Stomach smooth muscle (tissue), 2 donors: Measurements from ENCODE around the gene ZNF200.
A peak's percentile ranks its signal among the peaks of the same experiment; 100 is the strongest.
"Not testable (repeated sequence)": the region's sequence is repeated elsewhere in the genome, so short reads cannot be mapped to it uniquely, and the experiment has no call there.

Experiments
- H3K27ac ChIP-seq: one replicate; pipeline ENCODE4 v1.7.0; 2013; ENCODE audit warnings: mild to moderate bottlenecking, low read length, inconsistent platforms
- H3K27me3 ChIP-seq, 2 donors: one replicate each; pipeline ENCODE4 v1.7.0; 2013; ENCODE audit warnings: low read length in 2 of 2; ENCODE audit not compliant: insufficient read depth in 2 of 2, control insufficient read depth in 1 of 2
- H3K36me3 ChIP-seq, 2 donors: one replicate each; pipeline ENCODE4 v1.7.0; 2013; ENCODE audit warnings: low read length in 2 of 2; ENCODE audit not compliant: control insufficient read depth in 2 of 2, insufficient read depth in 2 of 2
- H3K4me1 ChIP-seq: one replicate; pipeline ENCODE4 v1.7.0; 2013; ENCODE audit warnings: low read length; ENCODE audit not compliant: control insufficient read depth, insufficient read depth
- H3K4me3 ChIP-seq, 2 donors: one replicate each; pipeline ENCODE4 v1.7.0; 2013; ENCODE audit warnings: low read length in 2 of 2
- H3K9ac ChIP-seq, 2 donors: one replicate each; pipeline ENCODE4 v1.7.0; 2013; ENCODE audit warnings: low read length in 2 of 2, mild to moderate bottlenecking in 1 of 2
- H3K9me3 ChIP-seq, 2 donors: one replicate each; pipeline ENCODE4 v1.7.0; 2013; ENCODE audit warnings: low read length in 2 of 2; ENCODE audit not compliant: control insufficient read depth in 2 of 2
- donor health status: healthy.
- donor health status: Pancreatic carcinoma.

Gene ZNF200

GRCh38 chr16:3187798-3188674 is 46.9 kb downstream of the ZNF200 start, which contains the start of gene OR1F1:
OR1F1 (plus strand) TSS chr16:3188204.
- no peaks in the 10 kb centered on the region for H3K9me3 ChIP-seq
- no peak within 1 kb of the TSS for H3K27ac ChIP-seq
- H3K27me3 ChIP-seq = peaks cover 75 to 82% of the 10 kb centered on the region in 2 donors
- H3K4me3 ChIP-seq = peak within 1 kb of the TSS in 1 of 2 donors; percentile 15
- no peaks in the 10 kb centered on the region for H3K36me3 ChIP-seq
- peaks cover 22% of the 10 kb centered on the region for H3K4me1 ChIP-seq
- no peak within 1 kb of the TSS for H3K9ac ChIP-seq

- no peaks in the 10 kb centered on the region for H3K9me3 ChIP-seq
- no peak overlapping the region for H3K4me3 ChIP-seq
- peaks cover 78 to 82% of the 10 kb centered on the region in 2 donors for H3K27me3 ChIP-seq
- H3K36me3 ChIP-seq = no peaks in the 10 kb centered on the region
- no peak overlapping the region for H3K9ac ChIP-seq
- peaks cover 25% of the 10 kb centered on the region for H3K4me1 ChIP-seq
- no peak overlapping the region for H3K27ac ChIP-seq
These were observed 47.8 kb downstream of the ZNF200 start for GRCh38 chr16:3186946-3187690.

- Histone ChIP-seq H3K27me3 (peaks cover 72 to 78% of the 10 kb centered on the region in 2 donors), H3K4me3 (peak overlapping the region in 1 of 2 donors; percentile 22)
These were observed 51.4 kb downstream of the ZNF200 start for GRCh38 chr16:3183445-3184139.

GRCh38 chr16:3182608-3183444 is 52.1 kb downstream of the ZNF200 start:
- no peaks in the 10 kb centered on the region for H3K36me3 ChIP-seq
- peak overlapping the region in 1 of 2 donors; percentile 22 for H3K4me3 ChIP-seq
- no peaks in the 10 kb centered on the region for H3K9me3 ChIP-seq
- H3K9ac ChIP-seq = no peak overlapping the region
- no peak overlapping the region for H3K27ac ChIP-seq
- H3K4me1 ChIP-seq = peaks cover 10% of the 10 kb centered on the region
- H3K27me3 ChIP-seq = peaks cover 66 to 75% of the 10 kb centered on the region in 2 donors

More at GRCh38 chr16:3183445-3184139, 51.4 kb downstream of the ZNF200 start:
- H3K4me1 ChIP-seq = peaks cover 12% of the 10 kb centered on the region
- H3K9ac ChIP-seq = no peak overlapping the region
- H3K36me3 ChIP-seq = no peaks in the 10 kb centered on the region
- H3K27ac ChIP-seq = no peak overlapping the region
- no peaks in the 10 kb centered on the region for H3K9me3 ChIP-seq

GRCh38 chr16:3182293-3182607 is 52.7 kb downstream of the ZNF200 start:
- H3K4me3 ChIP-seq = peak overlapping the region in 1 of 2 donors; percentile 22
- not testable (repeated sequence) for H3K9ac ChIP-seq, H3K4me1 ChIP-seq, H3K27ac ChIP-seq, H3K36me3 ChIP-seq, H3K9me3 ChIP-seq
- peaks cover 65 to 72% of the 10 kb centered on the region in 2 donors for H3K27me3 ChIP-seq

- H3K27me3 ChIP-seq = peaks cover 61 to 74% of the 10 kb centered on the region in 2 donors
- no peaks in the 10 kb centered on the region for H3K36me3 ChIP-seq
- peaks cover 10% of the 10 kb centered on the region for H3K4me1 ChIP-seq
- H3K4me3 ChIP-seq = no peak overlapping the region
- no peak overlapping the region for H3K27ac ChIP-seq
- no peak overlapping the region for H3K9ac ChIP-seq
- H3K9me3 ChIP-seq = no peaks in the 10 kb centered on the region
These were observed 54.5 kb downstream of the ZNF200 start for GRCh38 chr16:3180445-3180878.

- Histone ChIP-seq H3K27ac (no peak overlapping the region), H3K9ac (no peak overlapping the region), H3K4me3 (no peak overlapping the region), H3K9me3 (no peaks in the 10 kb centered on the region), H3K4me1 (peaks cover 10% of the 10 kb centered on the region), H3K36me3 (no peaks in the 10 kb centered on the region), H3K27me3 (peaks cover 67 to 82% of the 10 kb centered on the region in 2 donors)
These were observed 55.3 kb downstream of the ZNF200 start for GRCh38 chr16:3179651-3180050.

- Histone ChIP-seq H3K4me3 (no peak overlapping the region), H3K27me3 (peaks cover 60 to 79% of the 10 kb centered on the region in 2 donors), H3K27ac (no peak overlapping the region), H3K9me3 (no peaks in the 10 kb centered on the region), H3K9ac (no peak overlapping the region), H3K36me3 (no peaks in the 10 kb centered on the region), H3K4me1 (peaks cover 10% of the 10 kb centered on the region)
These were observed 59.5 kb downstream of the ZNF200 start for GRCh38 chr16:3175157-3176093.

- H3K4me1 ChIP-seq = peaks cover 10% of the 10 kb centered on the region
These were observed 60.3 kb downstream of the ZNF200 start for GRCh38 chr16:3174618-3175148.

More at GRCh38 chr16:3174618-3175148, 60.3 kb downstream of the ZNF200 start:
- Histone ChIP-seq H3K27me3 (peaks cover 59 to 77% of the 10 kb centered on the region in 2 donors), H3K9me3 (no peaks in the 10 kb centered on the region), H3K36me3 (no peaks in the 10 kb centered on the region), H3K27ac (no peak overlapping the region), H3K4me3 (no peak overlapping the region), H3K9ac (no peak overlapping the region)
